ENCODE results near the gene AMY2A. TPM values are rescaled to one million over a fixed set of nuclear protein-coding genes. Genes with fewer than 3 reads are reported as not detected.

Gene AMY2A
- total and polyA plus RNA-seq, 2 of the 4 experiments (the other 2 are of a cell fraction): not detected

DNA sequence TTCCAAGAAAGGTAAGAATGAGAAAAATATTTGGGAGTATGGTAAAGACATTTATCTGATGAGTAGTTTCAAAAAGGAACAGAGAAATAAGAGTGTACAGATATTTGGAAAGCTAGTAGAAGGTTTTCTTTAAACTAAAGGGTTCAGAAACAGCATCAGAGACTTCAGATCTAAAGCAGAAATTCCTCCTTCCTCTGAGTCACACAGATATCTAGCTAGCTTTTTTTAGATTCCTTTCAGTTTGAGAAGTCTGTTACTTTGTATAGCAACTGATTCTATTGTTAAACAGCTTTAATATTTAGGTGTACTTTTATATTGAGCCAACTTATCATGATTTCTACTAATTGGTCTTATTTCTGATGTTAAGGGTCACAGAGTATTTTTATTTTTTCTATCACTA, 41.2 kb upstream of the AMY2A start:
- Histone ChIP-seq H2AK9ac (replicated peaks; ENCODE audit: low read depth, low read length, poor library complexity) (no peak overlapping the region), H2BK20ac (ENCODE audit: low read depth, low read length) (no peak overlapping the region), H3K4me1 (ENCODE audit: control insufficient read depth, insufficient read depth, low read length) (no peaks in the 10 kb centered on the region), H3K14ac (replicated peaks; ENCODE audit: low read depth, low read length) (no peak overlapping the region), H3K4me2 (ENCODE audit: low read depth, low read length) (no peak overlapping the region), H3K4me3 (ENCODE audit: insufficient read depth, low read depth, low read length) (no peak overlapping the region), H3K36me3 (ENCODE audit: control insufficient read depth, insufficient read depth, low read length) (no peaks in the 10 kb centered on the region), H2BK120ac (ENCODE audit: low read depth, low read length) (no peak overlapping the region), H3K4ac (ENCODE audit: low read depth, low read length) (no peak overlapping the region), H3K18ac (ENCODE audit: low read depth, low read length) (no peak overlapping the region), H4K20me1 (ENCODE audit: insufficient read depth, low read length) (no peaks in the 10 kb centered on the region), H4K8ac (ENCODE audit: low read depth in 2 of 2, low read length in 2 of 2) (no peak overlapping the region), H2BK5ac (ENCODE audit: low read depth, low read length, poor library complexity, severe bottlenecking) (no peak overlapping the region), H2BK15ac (ENCODE audit: low read depth, low read length) (no peak overlapping the region), H4K5ac (ENCODE audit: low read depth, low read length) (no peak overlapping the region), H2AFZ (replicated peaks; ENCODE audit: low read length, poor library complexity) (no peak overlapping the region), H3K27ac (ENCODE audit: insufficient read depth, low read length) (no peak overlapping the region), H4K91ac (ENCODE audit: insufficient read depth, low read depth, low read length) (no peak overlapping the region), H3K23ac (ENCODE audit: low read depth, low read length) (no peak overlapping the region), H3K79me1 (ENCODE audit: low read depth in 1 of 2, low read length in 2 of 2) (no peaks in the 10 kb centered on the region), H3K9me1 (ENCODE audit: insufficient read depth, low read length) (no peaks in the 10 kb centered on the region), H2AK5ac (ENCODE audit: low read depth, low read length) (no peak overlapping the region), H3K27me3 (ENCODE audit: control insufficient read depth, insufficient read depth, low read length) (no peaks in the 10 kb centered on the region), H3K9ac (ENCODE audit: low read depth, low read length) (no peak overlapping the region), H3K56ac (ENCODE audit: extremely low read depth, insufficient read depth, low read length) (no peak overlapping the region), H3K9me3 (ENCODE audit: control insufficient read depth, insufficient read depth, low read length) (no peaks in the 10 kb centered on the region)
- intact Hi-C loops (cut with micrococcal nuclease): loop anchor here (5.0 kb wide), 1 partner anchor 36 kb away; no protein-coding TSS in a partner anchor
- POLR2A ChIA-PET (ENCODE audit: unreplicated experiment): no interaction called here
- dilution Hi-C loops (cut with HindIII; ENCODE audit: low sequenced_read_pairs, unreplicated experiment): no loop called here
- CTCF ChIA-PET: no interaction called here
- peak; percentile 0 for DNase-seq
- no TSS peak for BruUV-seq (replicated peaks)
- in situ Hi-C loops (cut with MboI; ENCODE audit: low sequenced_read_pairs): no loop called here
- no peak for ATAC-seq (ENCODE audit: low read depth)
- TF ChIP-seq CEBPB (IDR thresholded peaks at IDR 0.05; ENCODE audit: low read depth, low read length) (no peak), MXI1 (IDR thresholded peaks at IDR 0.05; ENCODE audit: borderline replicate concordance, low read depth, low read length) (no peak), RCOR1 (IDR thresholded peaks at IDR 0.05; ENCODE audit: insufficient replicate concordance, low read length) (no peak), MAFK (IDR thresholded peaks at IDR 0.05; ENCODE audit: low read depth, low read length) (no peak), POLR2A (IDR thresholded peaks at IDR 0.05; ENCODE audit: low read depth, low read length) (no peak), MAZ (IDR thresholded peaks at IDR 0.05; ENCODE audit: borderline replicate concordance, low read depth, low read length) (no peak)
- TF ChIP-seq, protein P1, sequence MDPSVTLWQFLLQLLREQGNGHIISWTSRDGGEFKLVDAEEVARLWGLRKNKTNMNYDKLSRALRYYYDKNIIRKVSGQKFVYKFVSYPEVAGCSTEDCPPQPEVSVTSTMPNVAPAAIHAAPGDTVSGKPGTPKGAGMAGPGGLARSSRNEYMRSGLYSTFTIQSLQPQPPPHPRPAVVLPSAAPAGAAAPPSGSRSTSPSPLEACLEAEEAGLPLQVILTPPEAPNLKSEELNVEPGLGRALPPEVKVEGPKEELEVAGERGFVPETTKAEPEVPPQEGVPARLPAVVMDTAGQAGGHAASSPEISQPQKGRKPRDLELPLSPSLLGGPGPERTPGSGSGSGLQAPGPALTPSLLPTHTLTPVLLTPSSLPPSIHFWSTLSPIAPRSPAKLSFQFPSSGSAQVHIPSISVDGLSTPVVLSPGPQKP (IDR thresholded peaks at IDR 0.05; ENCODE audit: borderline replicate concordance, low read depth, low read length): no peak
- TF ChIP-seq, protein P2, sequence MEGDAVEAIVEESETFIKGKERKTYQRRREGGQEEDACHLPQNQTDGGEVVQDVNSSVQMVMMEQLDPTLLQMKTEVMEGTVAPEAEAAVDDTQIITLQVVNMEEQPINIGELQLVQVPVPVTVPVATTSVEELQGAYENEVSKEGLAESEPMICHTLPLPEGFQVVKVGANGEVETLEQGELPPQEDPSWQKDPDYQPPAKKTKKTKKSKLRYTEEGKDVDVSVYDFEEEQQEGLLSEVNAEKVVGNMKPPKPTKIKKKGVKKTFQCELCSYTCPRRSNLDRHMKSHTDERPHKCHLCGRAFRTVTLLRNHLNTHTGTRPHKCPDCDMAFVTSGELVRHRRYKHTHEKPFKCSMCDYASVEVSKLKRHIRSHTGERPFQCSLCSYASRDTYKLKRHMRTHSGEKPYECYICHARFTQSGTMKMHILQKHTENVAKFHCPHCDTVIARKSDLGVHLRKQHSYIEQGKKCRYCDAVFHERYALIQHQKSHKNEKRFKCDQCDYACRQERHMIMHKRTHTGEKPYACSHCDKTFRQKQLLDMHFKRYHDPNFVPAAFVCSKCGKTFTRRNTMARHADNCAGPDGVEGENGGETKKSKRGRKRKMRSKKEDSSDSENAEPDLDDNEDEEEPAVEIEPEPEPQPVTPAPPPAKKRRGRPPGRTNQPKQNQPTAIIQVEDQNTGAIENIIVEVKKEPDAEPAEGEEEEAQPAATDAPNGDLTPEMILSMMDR (conservative IDR thresholded peaks at IDR 0.05; ENCODE audit: low read depth, low read length): no peak
